ENCODE measurements around the gene C2orf66.

C2orf66 gene

DNA sequence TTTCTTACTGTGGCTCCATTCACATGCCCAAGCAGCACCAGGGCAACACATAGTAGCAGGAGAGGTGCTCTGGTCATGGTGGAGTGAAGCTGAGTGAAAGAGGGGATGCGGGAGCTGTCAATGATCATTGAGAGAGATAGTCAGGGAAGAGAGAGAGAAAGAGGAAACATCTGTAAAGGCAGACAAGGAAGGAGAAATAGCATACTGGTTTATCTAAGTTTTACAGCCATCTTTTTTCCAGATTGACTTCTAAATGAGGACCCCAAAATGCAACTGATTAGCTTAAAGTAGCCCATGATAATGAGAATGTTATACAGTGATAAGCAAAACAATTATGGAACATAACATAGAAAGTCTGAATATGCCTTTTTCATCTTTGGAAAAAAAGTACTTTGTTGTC is at the start of gene C2orf66:
C2orf66 (minus strand) TSS at position 96 of the 400 bp plus-strand sequence; CDS start at position 77, 19 bp downstream.
- no peak for DNase-seq

DNA sequence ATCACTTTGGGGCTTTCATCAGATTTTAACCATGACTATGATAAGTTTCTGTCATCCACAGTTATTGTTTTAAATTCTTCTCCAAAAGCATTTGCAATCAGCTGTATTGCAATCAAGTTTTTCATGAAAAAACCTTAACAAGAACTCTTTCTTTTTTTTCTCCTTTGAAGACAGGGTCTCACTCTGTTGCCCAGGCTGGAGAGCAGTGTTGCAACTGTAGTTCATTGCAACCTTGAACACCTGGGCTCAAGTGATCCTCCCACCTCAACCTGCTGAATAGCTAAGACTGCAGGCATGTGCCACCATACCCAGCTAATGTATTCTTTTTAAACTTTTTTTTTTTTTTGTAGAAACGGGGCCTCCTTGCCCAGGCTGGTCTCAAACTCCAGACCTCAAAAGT is 45.5 kb upstream of the C2orf66 start:
- no peak for DNase-seq

GRCh38 chr2:196853301-196854087 is 44.3 kb upstream of the C2orf66 start:
- no peak for DNase-seq

DNA sequence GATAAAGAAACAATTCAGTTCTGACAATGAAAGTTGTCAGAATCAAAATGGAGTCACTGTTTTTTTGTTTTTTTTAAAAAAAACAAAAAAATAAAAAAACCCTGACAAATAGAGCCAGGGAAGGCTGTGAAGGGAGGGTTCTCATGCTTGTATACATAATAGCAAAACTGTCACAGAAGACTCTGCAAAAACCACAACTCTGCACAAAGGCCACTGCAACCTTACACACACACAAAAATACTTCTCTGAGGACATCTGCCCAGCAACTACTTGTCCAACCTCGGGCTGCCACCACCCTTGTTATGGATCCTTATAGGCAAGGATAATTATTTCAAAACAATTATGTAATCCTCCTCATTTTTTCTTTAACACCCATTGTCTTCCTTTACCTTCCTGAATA is 41.9 kb upstream of the C2orf66 start:
- DNase-seq: no peak

DNA sequence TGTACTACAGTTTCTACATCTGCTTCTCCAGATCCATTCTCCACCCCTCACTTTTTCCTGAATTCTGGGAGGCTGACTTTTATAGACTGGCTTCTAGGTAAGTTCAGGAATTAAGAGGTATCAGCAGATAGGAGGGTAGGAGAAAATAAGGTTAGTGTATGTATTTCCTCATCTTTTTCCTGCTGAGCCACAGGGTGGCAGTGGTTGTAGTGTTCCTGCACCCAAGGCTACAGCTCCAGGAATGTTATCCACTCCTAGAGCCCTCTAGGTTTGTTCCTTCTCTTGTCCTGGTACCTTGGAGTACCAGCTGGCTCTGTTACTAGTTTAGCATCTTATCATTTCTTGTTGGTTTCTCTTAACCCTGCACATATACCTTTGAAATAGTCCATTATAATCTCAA is 40.7 kb upstream of the C2orf66 start:
- DNase-seq: no peak

GRCh38 chr2:196846295-196846694 is 37.1 kb upstream of the C2orf66 start:
- no peak for DNase-seq

DNA sequence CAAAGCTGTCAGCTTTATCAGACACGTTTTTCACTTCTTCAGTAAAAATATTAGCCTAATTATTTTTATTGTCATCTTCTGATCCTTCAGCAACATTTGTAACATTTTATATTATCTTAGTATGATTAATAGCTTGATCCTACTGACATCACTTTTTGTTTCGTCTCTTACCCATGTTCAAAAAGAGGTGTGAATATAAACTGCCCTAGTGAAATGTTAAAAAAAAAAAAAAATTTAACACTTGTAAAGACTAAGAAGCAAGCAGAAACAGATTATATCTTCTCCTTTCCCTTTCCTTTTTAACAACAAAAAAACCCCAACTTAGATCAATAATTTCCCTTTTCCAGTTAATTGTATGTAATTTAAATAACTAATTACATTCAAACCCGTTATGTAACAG is 36.2 kb upstream of the C2orf66 start:
- DNase-seq: no peak

DNA sequence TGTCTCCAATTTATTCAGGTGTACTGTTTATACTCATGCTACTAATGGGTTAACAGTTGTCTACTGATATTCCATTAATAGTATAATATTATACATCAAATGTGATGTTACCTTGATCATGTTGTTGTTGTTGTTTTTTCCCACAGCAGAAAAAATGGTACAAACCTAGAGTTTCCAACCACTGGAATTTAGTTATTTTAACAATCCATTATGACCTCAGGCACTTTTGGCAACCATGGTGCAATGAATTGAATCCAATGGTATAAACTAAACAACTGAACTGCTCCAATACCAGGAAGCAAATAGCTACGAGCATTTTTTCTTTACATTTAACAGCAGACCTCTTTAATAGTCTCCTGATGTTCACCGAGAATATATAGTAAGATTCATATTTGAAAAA is 31.0 kb upstream of the C2orf66 start:
- DNase-seq: no peak

DNA sequence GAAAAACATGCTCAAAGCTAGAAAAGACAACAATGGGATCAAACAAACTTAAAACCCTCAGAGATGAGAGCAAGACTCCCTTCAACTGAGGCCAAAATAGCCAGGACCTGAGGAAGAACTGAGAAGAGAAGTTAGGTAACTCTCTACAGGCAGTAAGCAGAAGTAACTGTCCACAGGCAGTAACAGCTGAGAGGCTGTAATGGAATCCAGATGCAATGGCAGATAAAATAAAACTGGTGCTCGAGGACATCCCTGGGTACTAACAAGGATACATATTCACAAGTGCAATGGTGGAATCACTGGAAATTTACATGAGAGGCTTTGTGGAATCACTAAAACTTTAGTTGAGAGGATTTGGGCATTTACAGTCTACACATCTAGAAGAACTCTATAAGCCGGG is 30.4 kb upstream of the C2orf66 start:
- no peak for DNase-seq

- no peak for DNase-seq
Measured at GRCh38 chr2:196836440-196836839, 27.3 kb upstream of the C2orf66 start.

GRCh38 chr2:196830701-196831100 is 21.5 kb upstream of the C2orf66 start:
- DNase-seq: no peak

DNA sequence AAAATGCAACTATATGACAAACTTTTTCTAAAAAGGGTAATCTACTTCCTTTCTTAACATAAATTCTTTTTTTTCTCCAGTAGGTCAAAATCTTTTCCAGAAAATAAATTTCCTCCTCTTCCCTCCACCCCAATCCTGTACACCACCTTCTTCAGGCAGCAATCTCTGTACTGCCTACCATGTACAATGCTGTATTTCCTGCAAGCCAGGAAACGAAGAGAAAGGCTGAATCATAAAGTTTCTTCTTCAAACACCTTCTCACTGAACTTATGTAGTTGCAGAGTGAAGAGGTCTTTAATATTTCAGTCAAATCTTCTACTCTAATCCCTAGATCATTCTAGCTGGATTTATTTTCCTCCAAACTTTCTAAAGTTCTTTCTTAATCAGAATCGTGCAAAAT is 18.2 kb upstream of the C2orf66 start:
- no peak for DNase-seq

GRCh38 chr2:196823750-196824522 is 14.8 kb upstream of the C2orf66 start:
- DNase-seq: no peak

DNA sequence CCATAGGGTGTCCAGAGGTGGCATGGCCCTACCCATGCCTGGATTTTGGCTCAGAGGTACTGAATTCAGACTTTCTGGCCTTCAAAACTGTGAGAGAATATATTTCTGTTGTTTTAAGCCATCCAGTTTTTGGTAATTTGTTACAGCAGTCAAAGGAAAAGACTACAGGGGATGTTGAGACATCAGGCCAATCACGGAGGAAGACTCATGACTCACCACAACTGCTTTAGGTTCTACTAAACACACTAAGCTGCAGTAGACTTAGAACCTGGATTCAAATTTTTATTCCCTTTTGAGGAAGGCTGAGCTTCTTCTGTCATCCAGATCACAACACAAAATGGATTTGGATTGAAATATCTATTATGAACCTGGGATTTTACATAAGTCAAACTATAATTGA is 12.0 kb upstream of the C2orf66 start:
- no peak for DNase-seq

DNA sequence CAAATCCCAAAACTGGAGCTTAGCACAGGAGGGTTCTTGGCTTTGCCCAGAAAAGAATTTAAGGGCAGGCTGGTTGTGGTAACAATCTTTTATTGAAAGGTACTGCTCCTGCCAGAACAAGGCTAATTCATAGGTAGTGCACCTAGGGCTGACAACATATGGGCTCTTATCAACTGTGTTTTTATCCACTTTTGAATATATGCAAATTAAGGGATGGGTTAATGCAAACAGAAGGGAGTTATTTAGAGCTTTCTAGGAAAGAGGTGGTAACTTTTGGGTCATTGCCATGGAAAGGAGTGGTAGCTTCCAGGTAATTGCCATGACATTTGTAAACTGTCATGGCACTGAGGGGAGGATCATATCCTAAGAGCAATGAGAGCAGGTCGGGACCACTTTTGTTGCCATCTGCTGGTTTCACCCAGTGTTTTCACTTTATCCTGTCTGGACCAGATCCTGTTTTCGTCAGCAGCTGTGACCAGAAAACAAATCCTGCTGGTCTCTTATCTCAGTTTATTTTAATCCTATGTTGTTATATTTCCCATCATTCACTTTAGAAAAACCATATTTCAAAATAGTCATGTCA is 981 bp downstream of the C2orf66 start:
- no peak for DNase-seq

- DNase-seq: no peak
Measured at GRCh38 chr2:196804381-196804780, 4.8 kb downstream of the C2orf66 start.

- no peak for DNase-seq
Measured at GRCh38 chr2:196802401-196802800, 6.8 kb downstream of the C2orf66 start.

GRCh38 chr2:196801674-196802261 is 7.4 kb downstream of the C2orf66 start:
- no peak for DNase-seq

DNA sequence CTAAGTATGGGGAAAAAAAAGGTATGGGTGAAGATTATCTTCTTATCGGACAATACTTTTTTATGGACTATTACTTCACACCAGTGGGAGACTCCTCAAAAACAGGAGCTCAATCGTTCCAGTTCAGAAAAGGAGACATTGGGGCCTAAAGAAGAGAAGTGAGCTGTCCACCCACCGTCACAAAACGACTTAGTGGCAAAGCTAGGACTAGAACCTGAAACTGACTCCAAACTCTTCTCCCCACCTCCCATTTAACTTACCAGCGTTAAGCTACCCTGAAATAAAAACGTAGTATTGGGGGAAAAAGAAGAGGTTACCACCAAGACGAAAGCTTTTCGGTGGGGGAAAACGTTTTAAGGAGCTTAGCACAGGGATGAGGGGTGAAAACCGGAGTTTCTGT is 10.2 kb downstream of the C2orf66 start:
- no peak for DNase-seq

- no peak for DNase-seq
Measured at GRCh38 chr2:196792865-196793264, 16.3 kb downstream of the C2orf66 start.

GRCh38 chr2:196783431-196784094 is 25.6 kb downstream of the C2orf66 start:
- peak; percentile 71 for DNase-seq

DNA sequence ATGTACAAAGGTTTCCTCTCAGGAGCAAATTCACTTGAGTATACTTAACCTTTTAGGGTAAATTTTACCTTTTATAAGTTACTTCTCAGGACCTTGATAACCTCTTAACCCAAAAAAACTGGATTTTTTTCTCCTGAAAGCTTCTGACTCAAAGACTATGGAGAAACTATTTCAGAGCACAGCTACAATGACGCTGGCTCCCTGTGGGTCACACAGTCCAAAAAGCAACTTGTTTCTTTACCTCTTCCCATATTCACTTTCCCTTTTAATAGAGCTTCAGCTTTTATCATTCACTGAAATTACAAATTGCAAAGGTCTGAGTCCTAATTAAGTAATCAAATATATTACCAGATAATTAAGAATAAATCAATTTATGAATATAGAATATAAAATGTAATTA is 42.1 kb downstream of the C2orf66 start:
- DNase-seq: no peak

- no peak for DNase-seq
Measured at GRCh38 chr2:196759378-196759706, 49.8 kb downstream of the C2orf66 start.
